IMR-90 (cell line): ENCODE measurements around the gene LPXN. TPM values are rescaled to one million over a fixed set of nuclear protein-coding genes. Genes with fewer than 3 reads are reported as not detected.

Experiments used
- ATAC-seq: fragments of 200-7000 bp; cut with Tn5 transposase; 2 replicates; pipeline ENCODE4 v1.9.1; 2020; ENCODE audit warnings: low read depth, mild to moderate bottlenecking, moderate library complexity
- BruUV-seq: library from RNA; stranded (reverse); fragments of 400-500 nt; replicated peaks from 2 replicates; lab custom pipeline; 2021; lab: Mats Ljungman, UMichigan
- CTCF ChIA-PET: fragments of 300-600 bp; formaldehyde crosslinking; extraction: SDS; loops from one replicate; lab custom pipeline; 2021; ENCODE audit warnings: antibody characterized with exemption; lab: Yijun Ruan, JAX
- POLR2A ChIA-PET: fragments of 300-600 bp; sonication (Branson Sonifier 250); formaldehyde crosslinking; loops from one replicate; lab custom pipeline; 2022; ENCODE audit warnings: antibody characterized with exemption; ENCODE audit not compliant: unreplicated experiment; lab: Charles Lee
- DNase-seq: peaks from one replicate; pipeline ENCODE4 v3.0.0; 2013
- H2AFZ ChIP-seq: replicated peaks from 2 replicates; pipeline ENCODE3; 2013; ENCODE audit warnings: low read length, mild to moderate bottlenecking; ENCODE audit not compliant: poor library complexity
- H2AK5ac ChIP-seq: 2 replicates; pipeline ENCODE4 v1.6.1; 2013; ENCODE audit warnings: low read depth, low read length, inconsistent platforms
- H2AK9ac ChIP-seq: replicated peaks from 2 replicates; pipeline ENCODE3; 2013; ENCODE audit warnings: mild to moderate bottlenecking, low read depth, low read length, moderate library complexity; ENCODE audit not compliant: poor library complexity
- H2BK120ac ChIP-seq: 2 replicates; pipeline ENCODE4 v1.6.1; 2013; ENCODE audit warnings: low read depth, low read length, inconsistent platforms
- H2BK15ac ChIP-seq: 3 replicates; pipeline ENCODE4 v1.6.1; 2013; ENCODE audit warnings: low read depth, low read length, inconsistent platforms
- H2BK20ac ChIP-seq: 2 replicates; pipeline ENCODE4 v1.6.1; 2013; ENCODE audit warnings: low read depth, mild to moderate bottlenecking, inconsistent platforms, low read length, moderate library complexity
- H2BK5ac ChIP-seq: 2 replicates; pipeline ENCODE4 v1.6.1; 2013; ENCODE audit warnings: mild to moderate bottlenecking, low read depth, low read length, inconsistent platforms; ENCODE audit not compliant: poor library complexity, severe bottlenecking
- H3K14ac ChIP-seq: replicated peaks from 2 replicates; pipeline ENCODE4 v1.6.1; 2013; ENCODE audit warnings: low read depth, low read length, inconsistent platforms
- H3K18ac ChIP-seq: 2 replicates; pipeline ENCODE4 v1.6.1; 2013; ENCODE audit warnings: low read depth, low read length, control low read depth
- H3K23ac ChIP-seq: 2 replicates; pipeline ENCODE4 v1.6.1; 2013; ENCODE audit warnings: low read depth, low read length, inconsistent platforms
- H3K27ac ChIP-seq: 2 replicates; pipeline ENCODE4 v1.5.1; 2013; ENCODE audit warnings: mild to moderate bottlenecking, control low read depth, low read length; ENCODE audit not compliant: insufficient read depth
- H3K27me3 ChIP-seq: 2 replicates; pipeline ENCODE4 v1.6.1; 2013; ENCODE audit warnings: low read length; ENCODE audit not compliant: control insufficient read depth, insufficient read depth
- H3K36me3 ChIP-seq: 2 replicates; pipeline ENCODE4 v1.6.1; 2013; ENCODE audit warnings: low read length, mixed read lengths; ENCODE audit not compliant: control insufficient read depth, insufficient read depth
- H3K4ac ChIP-seq: 2 replicates; pipeline ENCODE4 v1.6.1; 2013; ENCODE audit warnings: low read depth, low read length, inconsistent platforms
- H3K4me1 ChIP-seq: 2 replicates; pipeline ENCODE4 v1.6.1; 2013; ENCODE audit warnings: low read length, mixed read lengths; ENCODE audit not compliant: control insufficient read depth, insufficient read depth
- H3K4me2 ChIP-seq: 2 replicates; pipeline ENCODE4 v1.6.1; 2013; ENCODE audit warnings: low read depth, mild to moderate bottlenecking, control low read depth, low read length, moderate library complexity
- H3K4me3 ChIP-seq: 2 replicates; pipeline ENCODE4 v1.5.1; 2013; ENCODE audit warnings: low read depth, mild to moderate bottlenecking, control low read depth, low read length, moderate library complexity; ENCODE audit not compliant: insufficient read depth
- H3K56ac ChIP-seq: 2 replicates; pipeline ENCODE4 v1.6.1; 2013; ENCODE audit warnings: low read length, inconsistent platforms; ENCODE audit not compliant: insufficient read depth; ENCODE audit errors: extremely low read depth
- H3K79me1 ChIP-seq, 2 experiments: 2 replicates each; pipeline ENCODE4 v1.6.1; 2013; ENCODE audit warnings: low read length in 2 of 2, inconsistent platforms in 1 of 2, low read depth in 1 of 2
- H3K9ac ChIP-seq: 2 replicates; pipeline ENCODE4 v1.6.1; 2013; ENCODE audit warnings: low read depth, low read length, control low read depth
- H3K9me1 ChIP-seq: 2 replicates; pipeline ENCODE4 v1.6.1; 2013; ENCODE audit warnings: low read length, inconsistent platforms; ENCODE audit not compliant: insufficient read depth
- H3K9me3 ChIP-seq: 2 replicates; pipeline ENCODE4 v1.6.1; 2013; ENCODE audit warnings: low read length; ENCODE audit not compliant: control insufficient read depth, insufficient read depth
- H4K20me1 ChIP-seq: 2 replicates; pipeline ENCODE4 v1.6.1; 2013; ENCODE audit warnings: low read length, inconsistent platforms; ENCODE audit not compliant: insufficient read depth
- H4K5ac ChIP-seq: 2 replicates; pipeline ENCODE4 v1.6.1; 2013; ENCODE audit warnings: mild to moderate bottlenecking, low read depth, low read length, control low read depth
- H4K8ac ChIP-seq, 2 experiments: 2 replicates each; pipeline ENCODE4 v1.6.1; 2013; ENCODE audit warnings: low read depth in 2 of 2, low read length in 2 of 2, control low read depth in 1 of 2, inconsistent platforms in 1 of 2
- H4K91ac ChIP-seq: 2 replicates; pipeline ENCODE4 v1.6.1; 2013; ENCODE audit warnings: low read depth, low read length, inconsistent platforms; ENCODE audit not compliant: insufficient read depth
- CTCF ChIP-seq: conservative IDR thresholded peaks from 2 replicates; pipeline ENCODE4 v1.5.1; 2012; ENCODE audit warnings: mild to moderate bottlenecking, low read depth, low read length, improper control_type of control experiment
- ELK1 ChIP-seq: fragments of 150-350 bp; IDR thresholded peaks from 2 replicates; pipeline ENCODE4 v1.6.1; 2016; ENCODE audit warnings: low read depth, mild to moderate bottlenecking, low read length, moderate library complexity, borderline replicate concordance
- WGBS, 2 experiments: methylation state at CpG; one replicate each; pipeline versions ENCODE4 v1.1.5 to v1.1.7; 2013; ENCODE audit warnings: missing lambda C conversion rate in 2 of 2; ENCODE audit not compliant: insufficient read length in 1 of 2; ENCODE audit errors: extremely low coverage in 2 of 2; 5-methylcytosine and 5-hydroxymethylcytosine counted together
- dilution Hi-C: fragments of 300-500 bp; cut with HindIII; formaldehyde crosslinking; loops from one replicate; pipeline ENCODE4 v1.14.3; 2018; ENCODE audit warnings: low sequenced_read_pairs; ENCODE audit not compliant: unreplicated experiment
- in situ Hi-C: fragments of 300-500 bp; cut with MboI; formaldehyde crosslinking; loops from 3 replicates; pipeline ENCODE4 v1.14.3; 2019; ENCODE audit warnings: low sequenced_read_pairs, inconsistent platforms, mixed read lengths
- intact Hi-C: fragments of 100-400 bp; cut with micrococcal nuclease; formaldehyde crosslinking; loops from 2 replicates; pipeline ENCODE4 v1.10.0; 2022
- polyA plus RNA-seq, 3 experiments: library from polyadenylated mRNA; depleted of rRNA; stranded (reverse); fragments of >200 nt; gene quantifications; 2 replicates each; pipeline ENCODE4 v1.2.3, GENCODE V29; 2012; ENCODE audit warnings: low replicate concordance in 1 of 3
- total RNA-seq: library from RNA; depleted of rRNA; stranded (reverse); fragments of >200 nt; gene quantifications from 2 replicates; pipeline ENCODE4 v1.2.3, GENCODE V29; 2012

Gene LPXN
- total and polyA plus RNA-seq, 2 of the 4 experiments (the other 2 are of a cell fraction), result 13.4 to 15.7 TPM

- no peak overlapping the region for H3K23ac ChIP-seq
- H4K8ac ChIP-seq, result no peak overlapping the region
- H2BK15ac ChIP-seq, result no peak overlapping the region
- 100% methylated on average over 2 of the region's 4 CpGs; no CpG with 5 or more reads in 1 of the 2 experiments for WGBS, 2 experiments
- H3K4me2 ChIP-seq, result no peak overlapping the region
- H3K9me3 ChIP-seq, result no peaks in the 10 kb centered on the region
- H3K79me1 ChIP-seq, result peaks cover 45 to 48% of the 10 kb centered on the region in 2 experiments
- H2BK5ac ChIP-seq, result no peak overlapping the region
- in situ Hi-C loops, result no loop called here
- no peak overlapping the region for H3K14ac ChIP-seq
- no peak overlapping the region for H2BK20ac ChIP-seq
- H3K56ac ChIP-seq, result no peak overlapping the region
- intact Hi-C loops, result no loop called here
- ATAC-seq, result no peak
- no peak overlapping the region for H3K4me3 ChIP-seq
- no peak overlapping the region for H2AFZ ChIP-seq
- peaks cover 8% of the 10 kb centered on the region for H3K4me1 ChIP-seq
- peaks cover 26% of the 10 kb centered on the region for H3K36me3 ChIP-seq
- 0 out of 2 replicates have a peak, but pooled peaks cover 3% of the 10 kb centered on the region for H4K20me1 ChIP-seq
- POLR2A ChIA-PET, result no interaction called here
- H3K9me1 ChIP-seq, result peaks cover 5% of the 10 kb centered on the region; the same call in 1 of the 2 replicates
- H2AK9ac ChIP-seq, result no peak overlapping the region
- H3K9ac ChIP-seq, result no peak overlapping the region
- BruUV-seq, result no TSS peak
- no peak overlapping the region for H3K18ac ChIP-seq
- no peak overlapping the region for H4K5ac ChIP-seq
- dilution Hi-C loops, result no loop called here
- CTCF ChIA-PET, result interaction anchor here (0.7 to 1.3 kb wide), 2 partner anchors 12 to 19 kb away, joined by 4 to 5 read pairs; no protein-coding TSS in a partner anchor
- no peak overlapping the region for H4K91ac ChIP-seq
- H2BK120ac ChIP-seq, result no peak overlapping the region
- no peak overlapping the region for H2AK5ac ChIP-seq
- TF ChIP-seq ELK1 (no peak), CTCF (0 out of 2 replicates have a peak, but pooled peaks have one; percentile 1)
- H3K4ac ChIP-seq, result no peak overlapping the region
- no peaks in the 10 kb centered on the region for H3K27me3 ChIP-seq
- DNase-seq, result no peak
- H3K27ac ChIP-seq, result no peak overlapping the region
These were observed 42.4 kb upstream of the LPXN start for GRCh38 chr11:58617976-58618557.
